HepG2 (cell line): ENCODE data around the gene CACNA1F. TPM values are rescaled to one million over a fixed set of nuclear protein-coding genes. Genes with fewer than 3 reads are reported as not detected.

ENCODE experiments used
- ATAC-seq: fragments of 200-7000 bp; cut with Tn5 transposase; 3 replicates; pipeline ENCODE4 v1.9.1; 2020; ENCODE audit warnings: mild to moderate bottlenecking, moderate library complexity
- BruUV-seq: library from RNA; stranded (reverse); fragments of 400-500 nt; replicated peaks from 2 replicates; lab custom pipeline; 2021; lab: Mats Ljungman, UMichigan
- CTCF ChIA-PET: fragments of 300-600 bp; formaldehyde crosslinking; extraction: SDS; loops from one replicate; lab custom pipeline; 2021; ENCODE audit warnings: low total read pairs, inconsistent platforms, low intra/inter-chr PET ratio; lab: Yijun Ruan, JAX
- POLR2A ChIA-PET: fragments of 350-600 bp; sonication (Branson Sonifier 250); formaldehyde crosslinking; loops from one replicate; lab custom pipeline; 2020; ENCODE audit warnings: antibody characterized with exemption, inconsistent platforms; lab: Yijun Ruan, JAX
- DNase-seq: peaks from one replicate; pipeline ENCODE4 v3.0.0-alpha.2; 2015; ENCODE audit warnings: low spot score
- FAIRE-seq: peaks from 3 replicates; lab custom pipeline; 2011; peaks lifted over from hg19 to GRCh38; lab: Jason Lieb, UNC
- H2AFZ ChIP-seq: one replicate; pipeline ENCODE4 v1.6.1; 2011; ENCODE audit warnings: low read length, inconsistent platforms
- H3K27ac ChIP-seq: fragments of 300-600 bp; 3 replicates; pipeline ENCODE4 v1.8.0; 2011; ENCODE audit warnings: mixed run types, mild to moderate bottlenecking, mixed read lengths, low read length, inconsistent platforms; ENCODE audit not compliant: insufficient read depth; ENCODE audit errors: extremely low read length
- H3K27me3 ChIP-seq, 2 experiments: fragments of 200-600 bp in 1 of 2; 2 replicates in 1 of 2; 3 replicates in 1 of 2; pipeline versions ENCODE4 v1.6.0 to v1.8.0; 2011; ENCODE audit warnings: low read length in 2 of 2, mild to moderate bottlenecking in 2 of 2, moderate library complexity in 2 of 2, inconsistent platforms in 1 of 2; ENCODE audit not compliant: insufficient read depth in 2 of 2, control insufficient read depth in 1 of 2
- H3K36me3 ChIP-seq, 2 experiments: fragments of 200-600 bp in 1 of 2; replicated peaks in 1 of 2; 2 replicates in 1 of 2; 3 replicates in 1 of 2; pipeline versions ENCODE4 v1.5.1 to v1.8.0; 2011; ENCODE audit warnings: low read length in 2 of 2, inconsistent platforms in 1 of 2; ENCODE audit not compliant: insufficient read depth in 2 of 2, control insufficient read depth in 1 of 2
- H3K4me1 ChIP-seq: 2 replicates; pipeline ENCODE4 v1.5.1; 2012; ENCODE audit warnings: low read length, inconsistent platforms; ENCODE audit not compliant: insufficient read depth
- H3K4me2 ChIP-seq: 2 replicates; pipeline ENCODE4 v1.6.0; 2011; ENCODE audit warnings: low read depth, low read length, inconsistent platforms
- H3K4me3 ChIP-seq, 3 experiments: fragments of 200-600 bp in 1 of 3; sonication (generic), shearing (Covaris generic) in 1 of 3; replicated peaks in 1 of 3; 2 replicates each; pipeline ENCODE4 v1.5.1; 2011 to 2016; ENCODE audit warnings: low read length in 3 of 3, inconsistent platforms in 2 of 3, low read depth in 2 of 3, mild to moderate bottlenecking in 2 of 3, control low read depth in 1 of 3, mixed read lengths in 1 of 3; ENCODE audit not compliant: insufficient read depth in 1 of 3
- H3K79me2 ChIP-seq: one replicate; pipeline ENCODE4 v1.6.1; 2011; ENCODE audit warnings: low read length, inconsistent platforms; ENCODE audit not compliant: insufficient read depth
- H3K9ac ChIP-seq: 2 replicates; pipeline ENCODE4 v1.6.0; 2011; ENCODE audit warnings: mild to moderate bottlenecking, low read depth, low read length, inconsistent platforms; ENCODE audit not compliant: insufficient read depth
- H3K9me3 ChIP-seq: 2 replicates; pipeline ENCODE4 v1.5.1; 2012; ENCODE audit warnings: mild to moderate bottlenecking, low read length
- H4K20me1 ChIP-seq: 2 replicates; pipeline ENCODE4 v1.6.0; 2011; ENCODE audit warnings: inconsistent platforms, mild to moderate bottlenecking, low read length, moderate library complexity; ENCODE audit not compliant: insufficient read depth
- ARID4A ChIP-seq: sonication (generic); formaldehyde crosslinking; IDR thresholded peaks from 2 replicates; pipeline ENCODE4 v1.5.0; 2020; ENCODE audit warnings: mild to moderate bottlenecking, missing genetic modification reagents, borderline replicate concordance
- HNRNPL ChIP-seq: fragments of 200-400 bp; formaldehyde crosslinking; IDR thresholded peaks from 2 replicates; pipeline ENCODE4 v1.6.1; 2017; ENCODE audit warnings: mild to moderate bottlenecking, low read depth, low read length
- KIAA2018 ChIP-seq: sonication (generic); formaldehyde crosslinking; IDR thresholded peaks from 2 replicates; pipeline ENCODE4 v1.5.0; 2020; ENCODE audit warnings: mild to moderate bottlenecking, missing genetic modification reagents, borderline replicate concordance
- KLF13 ChIP-seq: sonication (generic); formaldehyde crosslinking; IDR thresholded peaks from 2 replicates; pipeline ENCODE4 v1.4.0; 2020; ENCODE audit warnings: mild to moderate bottlenecking, missing genetic modification reagents
- SCMH1 ChIP-seq: sonication (generic); formaldehyde crosslinking; IDR thresholded peaks from 2 replicates; pipeline ENCODE4 v1.9.0; 2021; ENCODE audit warnings: missing genetic modification reagents, mild to moderate bottlenecking, borderline replicate concordance
- ZBTB3 ChIP-seq: sonication (generic); formaldehyde crosslinking; IDR thresholded peaks from 2 replicates; pipeline ENCODE4 v1.4.0; 2020; ENCODE audit warnings: low read depth, mild to moderate bottlenecking, moderate library complexity, missing genetic modification reagents, borderline replicate concordance
- ZFP36L2 ChIP-seq: sonication (generic); formaldehyde crosslinking; IDR thresholded peaks from 2 replicates; pipeline ENCODE4 v1.4.0; 2020; ENCODE audit warnings: missing genetic modification reagents
- ZFX ChIP-seq: sonication (generic); formaldehyde crosslinking; IDR thresholded peaks from 2 replicates; pipeline ENCODE4 v1.4.0; 2020; ENCODE audit warnings: mild to moderate bottlenecking, low read depth, missing genetic modification reagents, moderate library complexity
- ZNF205 ChIP-seq: IDR thresholded peaks from 2 replicates; pipeline ENCODE4 v1.6.1; 2018; ENCODE audit warnings: missing biosample characterization, missing genetic modification reagents
- ZNF24 ChIP-seq: fragments of 450-650 bp; IDR thresholded peaks from 2 replicates; pipeline ENCODE4 v1.6.1; 2017; ENCODE audit warnings: antibody characterized with exemption, mild to moderate bottlenecking
- ZNF282 ChIP-seq: fragments of 450-650 bp; IDR thresholded peaks from 2 replicates; pipeline ENCODE4 v1.6.1; 2018; ENCODE audit not compliant: partially characterized antibody
- WGBS: methylation state at CpG from one replicate; pipeline ENCODE4 v1.1.6; 2017; ENCODE audit warnings: low lambda C conversion rate; 5-methylcytosine and 5-hydroxymethylcytosine counted together
- in situ Hi-C: cut with HindIII; loops from 2 replicates; pipeline ENCODE4 v1.10.0; 2017; ENCODE audit warnings: low pct_unique_long_range_greater_than_20kb; ENCODE audit not compliant: extremely low pct_ligation_motif_present
- intact Hi-C: fragments of 100-400 bp; cut with micrococcal nuclease; formaldehyde crosslinking; loops from one replicate; pipeline ENCODE4 v1.10.0; 2022; ENCODE audit not compliant: unreplicated experiment
- polyA plus RNA-seq, 8 experiments: library from polyadenylated mRNA; depleted of rRNA in 3 of 8; stranded (reverse) in 7 of 8; unstranded in 1 of 8; fragments of >200 nt; fragmentation: Illumina TruSeq in 4 of 8; extraction: Trizol in 4 of 8; gene quantifications; 2 replicates each; pipeline versions ENCODE4 v1.2.1 to v1.2.3, GENCODE V29; 2011 to 2016; ENCODE audit warnings: low read depth in 4 of 8, missing spikeins in 1 of 8, mixed read lengths in 1 of 8; ENCODE audit not compliant: insufficient read depth in 1 of 8
- total RNA-seq, 5 experiments: library from RNA; depleted of rRNA; stranded (reverse); fragments of >200 nt; fragmentation: Illumina TruSeq; extraction: Trizol; gene quantifications; 2 replicates each; pipeline ENCODE4 v1.2.3, GENCODE V29; 2016; ENCODE audit warnings: low read depth in 1 of 5

The CACNA1F gene
- total and polyA plus RNA-seq, 2 of the 13 experiments (the other 11 are each of a cell fraction or from before 2014, with no cell fraction given): 0.03 TPM; not detected in 1

GRCh38 chrX:49230500-49231232, 2.5 kb downstream of the CACNA1F start:
- Histone ChIP-seq H3K4me3 (peak overlapping the region; percentile 34 to 60 (median 47); a peak in 5 of 6 replicates), H4K20me1 (no peaks in the 10 kb centered on the region), H3K9me3 (no peaks in the 10 kb centered on the region), H3K4me1 (no peaks in the 10 kb centered on the region), H3K9ac (0 out of 2 replicates have a peak overlapping the region, but pooled peaks have one; percentile 15), H3K36me3 (no peaks in the 10 kb centered on the region), H3K79me2 (no peaks in the 10 kb centered on the region), H2AFZ (no peak overlapping the region), H3K27me3 (0 out of 5 replicates have a peak, but pooled peaks cover 0 to under 1% of the 10 kb centered on the region in 2 experiments), H3K27ac (no peak overlapping the region), H3K4me2 (peak overlapping the region; percentile 66)
- FAIRE-seq (no peak), DNase-seq (peak; percentile 9), ATAC-seq (peak; percentile 71)
- ChIA-PET CTCF (no interaction called here), POLR2A (interaction anchor here (2.1 kb wide), 1 partner anchor 40 kb away, joined by 8 read pairs; no protein-coding TSS in a partner anchor)
- no TSS peak for BruUV-seq
- in situ Hi-C loops: no loop called here
- intact Hi-C loops: no loop called here
- WGBS: 0% methylated on average over 10 of the region's 44 CpGs
- TF ChIP-seq KIAA2018 (CRISPR knock-in tag): no peak
- no peak for TF ChIP-seq ZNF205 (CRISPR knock-in tag)
- TF ChIP-seq ZFX (CRISPR knock-in tag): peak; percentile 60
- TF ChIP-seq SCMH1 (CRISPR knock-in tag): no peak
- no peak for TF ChIP-seq ZFP36L2
- TF ChIP-seq ZNF24: no peak
- peak; percentile 27; the same call in 1 of the 2 replicates for TF ChIP-seq ARID4A (CRISPR knock-in tag)
- no peak for TF ChIP-seq KLF13 (CRISPR knock-in tag)
- no peak for TF ChIP-seq HNRNPL
- TF ChIP-seq ZNF282: no peak
- TF ChIP-seq ZBTB3 (CRISPR knock-in tag): no peak
